OCI-LY3 (cell line): ENCODE measurements around the gene CCDC63.

Experiments
- H2AFZ ChIP-seq: fragments of 200-600, 300-600 bp; shearing (Covaris generic); 2 replicates; pipeline ENCODE4 v1.6.0; 2014; ENCODE audit warnings: antibody characterized with exemption, low read depth, low read length
- H3K27ac ChIP-seq: fragments of 200-600, 300-600 bp; sonication (generic); 2 replicates; pipeline ENCODE4 v1.5.1; 2014; ENCODE audit warnings: mild to moderate bottlenecking, low read length, moderate library complexity, mixed read lengths
- H3K27me3 ChIP-seq: fragments of 200-600, 300-600 bp; sonication (generic); 2 replicates; pipeline ENCODE4 v1.6.1; 2014; ENCODE audit warnings: low read depth, low read length, mixed read lengths
- H3K36me3 ChIP-seq: fragments of 200-600, 300-600 bp; sonication (generic); replicated peaks from 2 replicates; pipeline ENCODE3; 2014; ENCODE audit warnings: low read depth, low read length, mixed read lengths
- H3K4me1 ChIP-seq: fragments of 300-600, 200-600 bp; sonication (generic); 2 replicates; pipeline ENCODE4 v1.6.1; 2014; ENCODE audit warnings: low read length, mixed read lengths
- H3K4me2 ChIP-seq: fragments of 200-600, 300-600 bp; sonication (generic); 2 replicates; pipeline ENCODE4 v1.6.1; 2014; ENCODE audit warnings: low read length, mixed read lengths
- H3K4me3 ChIP-seq: fragments of 300-600, 200-600 bp; sonication (generic); 2 replicates; pipeline ENCODE4 v1.5.1; 2014; ENCODE audit warnings: antibody characterized with exemption, mild to moderate bottlenecking, low read length, moderate library complexity
- H3K79me2 ChIP-seq: fragments of 300-600, 200-600 bp; shearing (Covaris generic); 2 replicates; pipeline ENCODE4 v1.6.1; 2014; ENCODE audit warnings: mild to moderate bottlenecking, low read length, mixed read lengths
- H3K9ac ChIP-seq: fragments of 300-600, 200-600 bp; shearing (Covaris generic); 2 replicates; pipeline ENCODE4 v1.6.0; 2014; ENCODE audit warnings: mild to moderate bottlenecking, low read length, moderate library complexity
- H3K9me3 ChIP-seq: fragments of 200-600, 300-600 bp; shearing (Covaris generic); 2 replicates; pipeline ENCODE4 v1.6.1; 2014; ENCODE audit warnings: low read length, mixed read lengths; ENCODE audit not compliant: insufficient read depth
- H4K20me1 ChIP-seq: fragments of 200-600, 300-600 bp; sonication (generic); 2 replicates; pipeline ENCODE4 v1.6.1; 2016; ENCODE audit warnings: low read length, mixed read lengths; ENCODE audit not compliant: insufficient read depth
- EZH2phosphoT487 ChIP-seq: fragments of 200-600 bp; shearing (Covaris generic); IDR thresholded peaks from 2 replicates; pipeline ENCODE4 v1.6.1; 2018; ENCODE audit warnings: antibody characterized with exemption, mixed run types, low read depth
- TF ChIP-seq, protein P1 (sequence below): fragments of 200-600, 300-600 bp; sonication (generic); IDR thresholded peaks from 2 replicates; pipeline ENCODE4 v1.5.1; 2014; ENCODE audit warnings: antibody characterized with exemption, low read length, low read depth

Gene CCDC63

DNA sequence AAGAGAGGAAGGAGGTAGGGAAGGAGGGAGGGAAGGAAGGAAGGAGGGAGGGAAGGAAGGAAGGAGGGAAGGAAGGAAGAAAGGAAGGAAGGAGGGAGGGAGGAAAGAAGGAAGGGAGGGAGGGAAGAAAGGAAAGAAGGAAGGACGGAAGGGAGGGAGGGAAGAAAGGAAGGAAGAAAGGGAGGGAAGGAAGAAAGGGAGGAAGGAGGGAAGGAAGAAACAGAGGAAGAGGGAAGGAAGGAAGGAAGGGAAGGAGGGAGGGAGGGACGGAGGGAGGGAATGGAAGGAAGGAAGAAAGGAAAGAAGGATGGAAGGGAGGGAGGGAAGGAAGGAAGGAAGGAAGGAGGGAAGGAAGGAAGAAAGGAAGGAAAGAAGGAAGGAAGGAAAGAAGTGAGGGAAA, 22.4 kb upstream of the CCDC63 start:
- Histone ChIP-seq H3K4me2 (no peak overlapping the region), H4K20me1 (no peaks in the 10 kb centered on the region), H2AFZ (no peak overlapping the region), H3K36me3 (no peaks in the 10 kb centered on the region), H3K9ac (no peak overlapping the region), H3K79me2 (no peaks in the 10 kb centered on the region), H3K9me3 (no peaks in the 10 kb centered on the region), H3K4me1 (peaks cover 3% of the 10 kb centered on the region; the same call in 1 of the 2 replicates), H3K4me3 (no peak overlapping the region), H3K27ac (no peak overlapping the region), H3K27me3 (no peaks in the 10 kb centered on the region)
- TF ChIP-seq EZH2phosphoT487 = no peak
- TF ChIP-seq, protein P1, sequence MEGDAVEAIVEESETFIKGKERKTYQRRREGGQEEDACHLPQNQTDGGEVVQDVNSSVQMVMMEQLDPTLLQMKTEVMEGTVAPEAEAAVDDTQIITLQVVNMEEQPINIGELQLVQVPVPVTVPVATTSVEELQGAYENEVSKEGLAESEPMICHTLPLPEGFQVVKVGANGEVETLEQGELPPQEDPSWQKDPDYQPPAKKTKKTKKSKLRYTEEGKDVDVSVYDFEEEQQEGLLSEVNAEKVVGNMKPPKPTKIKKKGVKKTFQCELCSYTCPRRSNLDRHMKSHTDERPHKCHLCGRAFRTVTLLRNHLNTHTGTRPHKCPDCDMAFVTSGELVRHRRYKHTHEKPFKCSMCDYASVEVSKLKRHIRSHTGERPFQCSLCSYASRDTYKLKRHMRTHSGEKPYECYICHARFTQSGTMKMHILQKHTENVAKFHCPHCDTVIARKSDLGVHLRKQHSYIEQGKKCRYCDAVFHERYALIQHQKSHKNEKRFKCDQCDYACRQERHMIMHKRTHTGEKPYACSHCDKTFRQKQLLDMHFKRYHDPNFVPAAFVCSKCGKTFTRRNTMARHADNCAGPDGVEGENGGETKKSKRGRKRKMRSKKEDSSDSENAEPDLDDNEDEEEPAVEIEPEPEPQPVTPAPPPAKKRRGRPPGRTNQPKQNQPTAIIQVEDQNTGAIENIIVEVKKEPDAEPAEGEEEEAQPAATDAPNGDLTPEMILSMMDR = no peak

DNA sequence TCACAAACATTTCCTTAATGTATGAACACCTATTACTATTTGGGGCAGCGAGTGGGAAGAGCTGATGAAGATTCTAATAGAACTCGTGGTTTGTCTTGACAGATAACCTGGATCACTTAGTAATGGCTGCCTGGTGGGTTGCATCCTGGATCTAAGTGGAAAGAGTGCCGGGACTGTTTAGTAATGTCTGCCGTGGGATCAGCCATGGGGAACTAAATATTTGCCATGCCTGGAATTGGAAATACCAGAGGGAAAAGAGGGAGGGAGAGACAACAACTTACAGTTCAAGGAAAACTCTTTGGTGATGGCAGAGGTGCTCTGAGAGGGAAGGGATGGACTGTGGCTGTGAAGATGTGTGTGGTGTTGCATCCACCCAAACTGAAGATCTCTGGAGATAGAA, 21.3 kb upstream of the CCDC63 start:
- TF ChIP-seq, protein P1 = no peak
- TF ChIP-seq EZH2phosphoT487 = no peak
- H2AFZ ChIP-seq = no peak overlapping the region
- H3K9me3 ChIP-seq = no peaks in the 10 kb centered on the region
- no peak overlapping the region for H3K4me2 ChIP-seq
- H4K20me1 ChIP-seq = no peaks in the 10 kb centered on the region
- H3K27me3 ChIP-seq = no peaks in the 10 kb centered on the region
- H3K27ac ChIP-seq = no peak overlapping the region
- H3K79me2 ChIP-seq = no peaks in the 10 kb centered on the region
- no peak overlapping the region for H3K4me3 ChIP-seq
- peaks cover 3% of the 10 kb centered on the region; the same call in 1 of the 2 replicates for H3K4me1 ChIP-seq
- H3K36me3 ChIP-seq = no peaks in the 10 kb centered on the region
- no peak overlapping the region for H3K9ac ChIP-seq

DNA sequence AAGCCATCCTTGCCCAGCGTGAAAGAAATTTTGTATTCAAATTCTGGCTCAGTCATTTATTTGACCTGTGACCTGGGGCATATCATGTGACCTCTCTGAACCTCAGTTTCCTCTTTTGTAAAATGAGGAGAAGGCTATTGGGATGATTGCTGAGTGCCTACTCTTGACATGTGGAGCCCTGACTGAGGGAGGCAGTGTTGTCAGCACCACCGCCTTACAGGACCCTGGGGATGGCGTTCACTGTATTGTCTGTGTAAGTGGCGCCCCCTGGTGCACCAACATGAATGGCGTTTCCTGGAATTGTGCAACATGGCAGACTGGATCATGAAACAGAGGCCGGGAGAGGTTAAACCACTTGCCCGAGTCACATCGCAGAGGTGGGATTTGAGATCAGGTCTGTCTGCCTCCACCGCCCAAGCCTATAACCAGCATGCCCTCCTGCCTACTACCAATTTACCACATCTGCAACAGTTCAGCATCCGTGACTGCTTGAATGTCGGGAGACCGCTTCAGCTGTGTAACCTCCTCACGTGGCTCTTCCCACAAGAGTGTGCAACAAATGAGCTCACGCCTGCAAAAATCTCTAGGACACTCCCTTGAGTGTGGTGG, 20.1 kb upstream of the CCDC63 start:
- Histone ChIP-seq H2AFZ (peak overlapping the region; percentile 91), H3K9me3 (no peaks in the 10 kb centered on the region), H3K36me3 (no peaks in the 10 kb centered on the region), H4K20me1 (no peaks in the 10 kb centered on the region), H3K4me2 (peak overlapping the region; percentile 62), H3K4me1 (peaks cover 3% of the 10 kb centered on the region; the same call in 1 of the 2 replicates), H3K27ac (no peak overlapping the region), H3K9ac (peak overlapping the region; percentile 27; the same call in 1 of the 2 replicates), H3K27me3 (no peaks in the 10 kb centered on the region), H3K4me3 (peak overlapping the region; percentile 72), H3K79me2 (no peaks in the 10 kb centered on the region)
- TF ChIP-seq, protein P1 = peak; percentile 94
- TF ChIP-seq EZH2phosphoT487 = no peak

DNA sequence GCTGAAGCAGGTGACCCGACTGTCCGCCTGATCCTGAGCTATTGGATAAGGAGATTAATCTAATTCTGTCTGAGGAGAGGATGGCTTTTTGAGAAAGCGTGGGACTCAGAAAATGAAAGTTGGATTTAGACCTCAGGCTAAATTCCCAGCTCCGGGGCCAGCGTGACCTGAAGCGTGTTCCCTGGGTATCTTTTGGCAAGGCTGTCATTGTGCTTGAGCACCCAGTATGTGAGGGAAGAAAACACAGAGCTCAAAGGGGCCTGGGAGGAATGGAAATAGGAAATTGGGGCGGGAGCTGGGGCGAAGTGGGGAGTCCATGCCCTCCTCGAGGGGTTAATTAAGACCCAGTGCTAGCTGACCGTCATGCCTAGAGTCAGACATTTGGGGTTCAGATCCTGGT, 17.5 kb upstream of the CCDC63 start:
- 0 out of 2 replicates have a peak overlapping the region, but pooled peaks have one; percentile 6 for H2AFZ ChIP-seq
- H3K4me2 ChIP-seq = peak overlapping the region; percentile 51
- no peaks in the 10 kb centered on the region for H4K20me1 ChIP-seq
- no peak for TF ChIP-seq EZH2phosphoT487
- TF ChIP-seq, protein P1 = no peak
- H3K4me3 ChIP-seq = peak overlapping the region; percentile 42
- H3K27me3 ChIP-seq = no peaks in the 10 kb centered on the region
- no peaks in the 10 kb centered on the region for H3K9me3 ChIP-seq
- H3K36me3 ChIP-seq = no peaks in the 10 kb centered on the region
- H3K9ac ChIP-seq = no peak overlapping the region
- H3K79me2 ChIP-seq = no peaks in the 10 kb centered on the region
- no peak overlapping the region for H3K27ac ChIP-seq
- H3K4me1 ChIP-seq = peaks cover 3% of the 10 kb centered on the region; the same call in 1 of the 2 replicates
